OCI-LY3 (cell line): ENCODE data around the gene TPM4.

ENCODE experiments used
- H2AFZ ChIP-seq: fragments of 200-600, 300-600 bp; shearing (Covaris generic); 2 replicates; pipeline ENCODE4 v1.6.0; 2014; ENCODE audit warnings: antibody characterized with exemption, low read depth, low read length
- H3K27ac ChIP-seq: fragments of 200-600, 300-600 bp; sonication (generic); 2 replicates; pipeline ENCODE4 v1.5.1; 2014; ENCODE audit warnings: mild to moderate bottlenecking, low read length, moderate library complexity, mixed read lengths
- H3K27me3 ChIP-seq: fragments of 200-600, 300-600 bp; sonication (generic); 2 replicates; pipeline ENCODE4 v1.6.1; 2014; ENCODE audit warnings: low read depth, low read length, mixed read lengths
- H3K36me3 ChIP-seq: fragments of 200-600, 300-600 bp; sonication (generic); replicated peaks from 2 replicates; pipeline ENCODE3; 2014; ENCODE audit warnings: low read depth, low read length, mixed read lengths
- H3K4me1 ChIP-seq: fragments of 300-600, 200-600 bp; sonication (generic); 2 replicates; pipeline ENCODE4 v1.6.1; 2014; ENCODE audit warnings: low read length, mixed read lengths
- H3K4me2 ChIP-seq: fragments of 200-600, 300-600 bp; sonication (generic); 2 replicates; pipeline ENCODE4 v1.6.1; 2014; ENCODE audit warnings: low read length, mixed read lengths
- H3K4me3 ChIP-seq: fragments of 300-600, 200-600 bp; sonication (generic); 2 replicates; pipeline ENCODE4 v1.5.1; 2014; ENCODE audit warnings: antibody characterized with exemption, mild to moderate bottlenecking, low read length, moderate library complexity
- H3K79me2 ChIP-seq: fragments of 300-600, 200-600 bp; shearing (Covaris generic); 2 replicates; pipeline ENCODE4 v1.6.1; 2014; ENCODE audit warnings: mild to moderate bottlenecking, low read length, mixed read lengths
- H3K9ac ChIP-seq: fragments of 300-600, 200-600 bp; shearing (Covaris generic); 2 replicates; pipeline ENCODE4 v1.6.0; 2014; ENCODE audit warnings: mild to moderate bottlenecking, low read length, moderate library complexity
- H3K9me3 ChIP-seq: fragments of 200-600, 300-600 bp; shearing (Covaris generic); 2 replicates; pipeline ENCODE4 v1.6.1; 2014; ENCODE audit warnings: low read length, mixed read lengths; ENCODE audit not compliant: insufficient read depth
- H4K20me1 ChIP-seq: fragments of 200-600, 300-600 bp; sonication (generic); 2 replicates; pipeline ENCODE4 v1.6.1; 2016; ENCODE audit warnings: low read length, mixed read lengths; ENCODE audit not compliant: insufficient read depth
- EZH2phosphoT487 ChIP-seq: fragments of 200-600 bp; shearing (Covaris generic); IDR thresholded peaks from 2 replicates; pipeline ENCODE4 v1.6.1; 2018; ENCODE audit warnings: antibody characterized with exemption, mixed run types, low read depth
- TF ChIP-seq, protein P1 (sequence below): fragments of 200-600, 300-600 bp; sonication (generic); IDR thresholded peaks from 2 replicates; pipeline ENCODE4 v1.5.1; 2014; ENCODE audit warnings: antibody characterized with exemption, low read length, low read depth

The TPM4 gene

GRCh38 chr19:16068696-16069259 is 7.5 kb upstream of the TPM4 start:
- H3K4me3 ChIP-seq: no peak overlapping the region
- H3K4me1 ChIP-seq: peaks cover 40% of the 10 kb centered on the region
- no peak overlapping the region for H3K4me2 ChIP-seq
- TF ChIP-seq EZH2phosphoT487: no peak
- TF ChIP-seq, protein P1, sequence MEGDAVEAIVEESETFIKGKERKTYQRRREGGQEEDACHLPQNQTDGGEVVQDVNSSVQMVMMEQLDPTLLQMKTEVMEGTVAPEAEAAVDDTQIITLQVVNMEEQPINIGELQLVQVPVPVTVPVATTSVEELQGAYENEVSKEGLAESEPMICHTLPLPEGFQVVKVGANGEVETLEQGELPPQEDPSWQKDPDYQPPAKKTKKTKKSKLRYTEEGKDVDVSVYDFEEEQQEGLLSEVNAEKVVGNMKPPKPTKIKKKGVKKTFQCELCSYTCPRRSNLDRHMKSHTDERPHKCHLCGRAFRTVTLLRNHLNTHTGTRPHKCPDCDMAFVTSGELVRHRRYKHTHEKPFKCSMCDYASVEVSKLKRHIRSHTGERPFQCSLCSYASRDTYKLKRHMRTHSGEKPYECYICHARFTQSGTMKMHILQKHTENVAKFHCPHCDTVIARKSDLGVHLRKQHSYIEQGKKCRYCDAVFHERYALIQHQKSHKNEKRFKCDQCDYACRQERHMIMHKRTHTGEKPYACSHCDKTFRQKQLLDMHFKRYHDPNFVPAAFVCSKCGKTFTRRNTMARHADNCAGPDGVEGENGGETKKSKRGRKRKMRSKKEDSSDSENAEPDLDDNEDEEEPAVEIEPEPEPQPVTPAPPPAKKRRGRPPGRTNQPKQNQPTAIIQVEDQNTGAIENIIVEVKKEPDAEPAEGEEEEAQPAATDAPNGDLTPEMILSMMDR: no peak
- no peak overlapping the region for H3K9ac ChIP-seq
- no peak overlapping the region for H3K27ac ChIP-seq
- no peaks in the 10 kb centered on the region for H3K79me2 ChIP-seq
- H2AFZ ChIP-seq: no peak overlapping the region
- H3K27me3 ChIP-seq: no peaks in the 10 kb centered on the region
- no peaks in the 10 kb centered on the region for H4K20me1 ChIP-seq
- no peaks in the 10 kb centered on the region for H3K9me3 ChIP-seq
- no peaks in the 10 kb centered on the region for H3K36me3 ChIP-seq

- Histone ChIP-seq H4K20me1 (no peaks in the 10 kb centered on the region), H3K27me3 (no peaks in the 10 kb centered on the region), H3K4me1 (peaks cover 47% of the 10 kb centered on the region), H3K79me2 (no peaks in the 10 kb centered on the region), H2AFZ (peak overlapping the region; percentile 72), H3K9ac (peak overlapping the region; percentile 69), H3K27ac (peak overlapping the region; percentile 73), H3K4me3 (peak overlapping the region; percentile 52), H3K9me3 (no peaks in the 10 kb centered on the region), H3K4me2 (peak overlapping the region; percentile 76), H3K36me3 (no peaks in the 10 kb centered on the region)
- TF ChIP-seq, protein P1: no peak
- TF ChIP-seq EZH2phosphoT487: no peak
Observed at GRCh38 chr19:16069813-16070365, 6.4 kb upstream of the TPM4 start.

GRCh38 chr19:16070366-16070990 is 5.8 kb upstream of the TPM4 start:
- peaks cover 50% of the 10 kb centered on the region for H3K4me1 ChIP-seq
- no peaks in the 10 kb centered on the region for H3K27me3 ChIP-seq
- H3K27ac ChIP-seq: peak overlapping the region; percentile 73
- H3K79me2 ChIP-seq: peaks cover 2% of the 10 kb centered on the region
- no peaks in the 10 kb centered on the region for H3K36me3 ChIP-seq
- H4K20me1 ChIP-seq: no peaks in the 10 kb centered on the region
- peak overlapping the region; percentile 52 for H3K4me3 ChIP-seq
- no peaks in the 10 kb centered on the region for H3K9me3 ChIP-seq
- no peak for TF ChIP-seq EZH2phosphoT487
- TF ChIP-seq, protein P1: peak; percentile 13; the same call in 1 of the 2 replicates
- H2AFZ ChIP-seq: peak overlapping the region; percentile 72
- peak overlapping the region; percentile 69 for H3K9ac ChIP-seq
- H3K4me2 ChIP-seq: peak overlapping the region; percentile 76

DNA sequence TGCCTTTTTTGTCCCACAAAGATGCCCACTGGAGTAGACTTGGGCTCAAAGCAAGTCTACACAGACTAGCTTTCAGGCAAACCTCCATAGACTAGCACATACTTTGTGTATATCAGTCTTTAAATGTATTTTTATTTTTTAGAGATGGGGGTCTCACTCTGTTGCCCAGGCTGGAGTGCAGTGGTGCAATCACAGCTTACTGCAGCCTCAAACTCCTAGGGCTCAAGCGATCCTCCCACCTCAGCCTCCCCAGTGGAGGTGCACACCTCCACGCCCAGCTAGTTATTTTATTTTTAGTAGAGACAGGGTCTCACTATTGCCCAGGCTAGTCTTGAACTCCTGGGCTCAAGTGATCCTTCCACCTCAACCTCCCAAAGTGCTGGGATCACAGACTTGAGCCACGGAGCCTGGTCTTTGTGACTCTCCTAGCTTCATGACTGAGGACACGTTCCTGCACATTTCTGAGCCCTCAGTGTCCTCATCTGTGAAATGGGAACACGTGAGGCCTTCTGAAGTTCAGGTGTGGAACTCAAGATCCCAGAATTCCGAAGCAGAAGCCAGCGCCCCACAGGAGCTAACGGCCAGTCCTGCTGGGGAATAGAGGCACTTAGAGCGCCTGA is 5.1 kb upstream of the TPM4 start:
- peak overlapping the region; percentile 72 for H2AFZ ChIP-seq
- H3K9me3 ChIP-seq: no peaks in the 10 kb centered on the region
- H3K9ac ChIP-seq: peak overlapping the region; percentile 69
- H3K4me3 ChIP-seq: no peak overlapping the region
- H3K27me3 ChIP-seq: no peaks in the 10 kb centered on the region
- TF ChIP-seq, protein P1: no peak
- TF ChIP-seq EZH2phosphoT487: no peak
- H4K20me1 ChIP-seq: no peaks in the 10 kb centered on the region
- H3K36me3 ChIP-seq: no peaks in the 10 kb centered on the region
- peak overlapping the region; percentile 76 for H3K4me2 ChIP-seq
- H3K79me2 ChIP-seq: peaks cover 8% of the 10 kb centered on the region
- H3K4me1 ChIP-seq: peaks cover 51% of the 10 kb centered on the region
- peak overlapping the region; percentile 73 for H3K27ac ChIP-seq
